Choroid plexus epithelial cell (primary cell): Measurements from ENCODE around the gene MFSD6.

Source experiments
- DNase-seq: peaks from one replicate; pipeline ENCODE4 v3.0.0-alpha.2; 2010; ENCODE audit warnings: low read depth
- H3K4me3 ChIP-seq: 2 replicates; pipeline ENCODE4 v1.5.1; 2011; ENCODE audit warnings: low read depth, mild to moderate bottlenecking, control low read depth, low read length, moderate library complexity
- CTCF ChIP-seq: conservative IDR thresholded peaks from 2 replicates; pipeline ENCODE4 v1.5.1; 2011; ENCODE audit warnings: low read depth, mild to moderate bottlenecking, control low read depth, inconsistent platforms, low read length, moderate library complexity

Gene MFSD6

GRCh38 chr2:190529486-190530247, 121.5 kb downstream of the MFSD6 start:
- no peak overlapping the region for H3K4me3 ChIP-seq
- DNase-seq = no peak

GRCh38 chr2:190530248-190530900, 122.2 kb downstream of the MFSD6 start:
- peak; percentile 56 for DNase-seq
- TF ChIP-seq CTCF = no peak

More at GRCh38 chr2:190529486-190530247, 121.5 kb downstream of the MFSD6 start:
- TF ChIP-seq CTCF = no peak

DNA sequence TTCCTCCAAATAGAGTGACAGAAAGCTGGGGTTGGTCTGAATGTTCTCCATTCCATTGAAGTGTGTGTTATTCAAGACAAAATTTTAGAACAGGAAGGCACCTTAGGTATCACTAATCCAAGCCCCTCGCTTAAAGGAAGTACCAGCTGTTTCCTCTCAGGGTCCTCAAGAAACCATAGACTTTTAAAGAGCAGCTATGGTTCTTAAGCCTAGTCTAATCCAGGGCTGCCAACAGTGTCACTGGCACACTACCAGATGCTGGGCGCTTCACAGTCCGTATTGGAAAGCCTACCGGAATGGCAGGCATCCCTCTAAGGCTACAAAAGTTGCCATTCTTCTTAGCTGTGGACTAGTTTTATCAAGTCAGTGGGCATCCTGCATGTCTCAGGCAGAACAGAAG, 124.4 kb downstream of the MFSD6 start:
- no peak for TF ChIP-seq CTCF
- H3K4me3 ChIP-seq = no peak overlapping the region
- no peak for DNase-seq

More at GRCh38 chr2:190530248-190530900, 122.2 kb downstream of the MFSD6 start:
- H3K4me3 ChIP-seq = no peak overlapping the region

DNA sequence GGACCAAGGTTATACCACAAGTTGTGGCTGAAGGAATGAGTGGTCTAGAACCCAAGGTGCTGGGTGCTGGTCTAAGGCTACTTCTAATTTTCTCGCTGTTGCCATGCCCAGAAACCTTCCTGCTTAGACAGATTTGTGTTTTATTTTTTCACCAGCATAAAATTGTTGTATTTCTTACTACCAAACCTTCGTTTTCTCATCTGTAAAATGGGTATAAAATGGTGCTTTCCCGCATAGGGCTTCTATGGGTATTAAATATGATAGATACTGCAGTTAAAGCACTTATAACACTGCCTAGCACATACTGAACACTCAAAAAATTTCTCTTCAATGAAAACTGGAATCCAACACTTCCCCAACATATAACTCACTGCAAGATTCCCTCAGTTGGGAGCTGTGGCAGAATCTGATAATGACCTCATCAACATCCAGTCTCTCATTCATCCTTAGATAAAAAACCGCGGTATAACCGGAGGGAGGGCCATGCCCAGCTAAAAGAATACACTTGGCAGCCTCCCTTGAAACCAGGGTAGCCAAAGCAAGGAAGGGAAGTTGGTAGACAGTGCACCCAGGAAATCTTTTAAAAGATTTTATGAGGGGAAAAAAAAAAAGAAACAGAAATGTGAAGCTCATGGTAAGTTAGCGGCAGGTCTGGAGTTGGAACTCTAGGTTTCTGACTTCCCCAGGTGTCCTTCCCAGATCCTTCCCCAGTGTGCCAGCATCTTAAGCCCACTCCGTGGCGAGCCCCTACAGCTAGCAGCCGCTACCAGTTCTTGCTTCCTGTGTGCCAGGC, 125.2 kb downstream of the MFSD6 start:
- no peak for TF ChIP-seq CTCF
- DNase-seq = peak; percentile 7
- H3K4me3 ChIP-seq = peak overlapping the region; percentile 76

DNA sequence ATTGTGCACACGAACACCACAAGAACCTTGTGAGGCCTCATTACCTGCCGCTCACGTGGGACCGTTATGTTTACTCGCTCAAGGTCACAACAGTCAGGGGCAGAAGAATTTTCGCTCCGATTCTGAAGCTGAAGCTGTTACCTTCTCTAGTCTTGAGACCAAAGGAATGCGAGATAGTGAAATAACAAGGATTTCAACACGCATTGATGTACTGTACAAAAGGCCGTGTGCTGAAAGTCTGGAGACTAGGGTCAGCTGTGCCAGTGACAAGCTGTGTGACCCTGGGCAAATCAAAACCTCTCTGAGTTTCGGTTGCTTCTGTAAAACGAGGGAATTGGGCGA, 125.8 kb downstream of the MFSD6 start:
- no peak for TF ChIP-seq CTCF
- H3K4me3 ChIP-seq = peak overlapping the region; percentile 76
- peak; percentile 75 for DNase-seq

DNA sequence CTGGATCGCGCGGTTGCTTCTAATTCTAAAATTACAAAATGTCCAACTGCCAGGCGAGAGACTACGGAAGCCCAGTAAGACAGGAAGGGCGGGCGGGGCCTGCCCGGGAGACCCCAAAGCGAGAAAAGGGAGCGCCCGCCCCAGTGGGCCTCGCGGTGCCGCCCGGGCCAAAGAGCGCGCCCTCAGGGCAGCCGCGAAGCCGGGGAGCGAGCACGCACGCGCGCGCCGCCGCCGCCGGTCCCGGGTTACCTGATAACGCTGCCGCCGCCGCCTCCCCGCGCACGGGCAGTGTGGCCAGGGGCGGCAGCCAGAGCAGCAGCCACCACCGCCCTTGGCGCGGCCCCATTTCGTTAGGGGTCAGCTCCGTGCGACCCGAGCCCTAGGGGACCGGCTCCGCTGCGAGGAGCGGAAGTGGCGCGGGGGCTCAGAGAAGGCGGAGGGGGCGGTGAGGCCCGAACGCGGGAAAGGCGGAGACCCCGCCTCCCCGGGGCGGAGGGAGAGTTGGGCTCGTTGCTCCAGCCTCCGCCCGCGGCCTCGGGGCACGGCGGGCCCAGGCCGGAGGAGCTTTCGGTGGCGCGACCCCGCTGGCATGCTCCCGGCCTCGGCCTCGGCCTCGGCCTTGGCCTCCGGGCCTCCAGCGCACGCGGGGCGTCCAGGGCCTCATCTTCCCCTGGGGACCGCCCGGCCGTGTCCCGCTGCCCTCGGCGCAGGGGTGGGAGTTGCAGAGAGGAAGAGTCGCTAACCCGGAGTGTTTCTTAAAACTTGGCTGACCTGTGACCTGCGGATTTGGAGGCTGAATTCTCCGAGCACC, 126.4 kb downstream of the MFSD6 start, which contains the start of gene NEMP2:
NEMP2 (minus strand) TSS at position 413 of the 811 bp plus-strand sequence; CDS start at position 346, 67 bp downstream.
- peak; percentile 46 for DNase-seq
- peak within 1 kb of the TSS; percentile 76 for H3K4me3 ChIP-seq
- no peak for TF ChIP-seq CTCF
